ENCODE data around the gene ELL.

ELL gene

GRCh38 chr19:18501351-18501750 is 20.5 kb downstream of the ELL start:
- no peak for DNase-seq
- TF ChIP-seq CTCF (IDR thresholded peaks at IDR 0.05; ENCODE audit: low read depth, low read length, missing control alignments): no peak
- Histone ChIP-seq H3K4me3 (ENCODE audit: low read depth, low read length) (no peak overlapping the region), H3K36me3 (replicated peaks) (no peaks in the 10 kb centered on the region), H3K27me3 (replicated peaks) (no peaks in the 10 kb centered on the region), H3K27ac (no peak overlapping the region)
- in situ Hi-C loops (cut with HindIII; ENCODE audit: low pct_ligation_motif_present, low sequenced_read_pairs): no loop called here

GRCh38 chr19:18500799-18501198 is 21.1 kb downstream of the ELL start:
- in situ Hi-C loops (cut with HindIII; ENCODE audit: low pct_ligation_motif_present, low sequenced_read_pairs): no loop called here
- H3K27ac ChIP-seq: no peak overlapping the region
- H3K4me3 ChIP-seq (ENCODE audit: low read depth, low read length): no peak overlapping the region
- DNase-seq: no peak
- no peak for TF ChIP-seq CTCF (IDR thresholded peaks at IDR 0.05; ENCODE audit: low read depth, low read length, missing control alignments)
- H3K36me3 ChIP-seq (replicated peaks): no peaks in the 10 kb centered on the region
- H3K27me3 ChIP-seq (replicated peaks): no peaks in the 10 kb centered on the region

- no peak for TF ChIP-seq CTCF (IDR thresholded peaks at IDR 0.05; ENCODE audit: low read depth, low read length, missing control alignments)
- H3K27ac ChIP-seq: no peak overlapping the region
- H3K4me3 ChIP-seq (ENCODE audit: low read depth, low read length): no peak overlapping the region
- DNase-seq: no peak
- no peaks in the 10 kb centered on the region for H3K36me3 ChIP-seq (replicated peaks)
- in situ Hi-C loops (cut with HindIII; ENCODE audit: low pct_ligation_motif_present, low sequenced_read_pairs): no loop called here
- no peaks in the 10 kb centered on the region for H3K27me3 ChIP-seq (replicated peaks)
These were observed 21.5 kb downstream of the ELL start for GRCh38 chr19:18500376-18500775.

GRCh38 chr19:18499055-18499775 is 22.7 kb downstream of the ELL start:
- in situ Hi-C loops (cut with HindIII; ENCODE audit: low pct_ligation_motif_present, low sequenced_read_pairs): no loop called here
- Histone ChIP-seq H3K27me3 (replicated peaks) (no peaks in the 10 kb centered on the region), H3K27ac (no peak overlapping the region), H3K4me3 (ENCODE audit: low read depth, low read length) (no peak overlapping the region), H3K36me3 (replicated peaks) (no peaks in the 10 kb centered on the region)
- no peak for DNase-seq
- no peak for TF ChIP-seq CTCF (IDR thresholded peaks at IDR 0.05; ENCODE audit: low read depth, low read length, missing control alignments)

- no peak overlapping the region for H3K4me3 ChIP-seq (ENCODE audit: low read depth, low read length)
- no peak overlapping the region for H3K27ac ChIP-seq
- no peaks in the 10 kb centered on the region for H3K27me3 ChIP-seq (replicated peaks)
- no peak for TF ChIP-seq CTCF (IDR thresholded peaks at IDR 0.05; ENCODE audit: low read depth, low read length, missing control alignments)
- no peak for DNase-seq
- in situ Hi-C loops (cut with HindIII; ENCODE audit: low pct_ligation_motif_present, low sequenced_read_pairs): no loop called here
- H3K36me3 ChIP-seq (replicated peaks): no peaks in the 10 kb centered on the region
These were observed 25.0 kb downstream of the ELL start for GRCh38 chr19:18496980-18497256.

All from brain microvascular endothelial cell (primary cell).